Left ventricle myocardium inferior (tissue), 1 donor: ENCODE measurements around the gene WBP2NL. TPM values are rescaled to one million over a fixed set of nuclear protein-coding genes. Genes with fewer than 3 reads are reported as not detected.

Source experiments
- DNase-seq: peaks from one replicate; pipeline ENCODE4 v3.0.0-alpha.2; 2020
- H3K27ac ChIP-seq: fragments of 200-600 bp; replicated peaks from 2 replicates; pipeline ENCODE4 v1.8.0; 2021
- H3K27me3 ChIP-seq: fragments of 200-600 bp; 2 replicates; pipeline ENCODE4 v1.8.0; 2021; ENCODE audit warnings: low read depth
- H3K36me3 ChIP-seq: fragments of 200-600 bp; 2 replicates; pipeline ENCODE4 v1.8.0; 2021
- H3K4me1 ChIP-seq: fragments of 200-600 bp; 2 replicates; pipeline ENCODE4 v1.8.0; 2021
- H3K4me3 ChIP-seq: fragments of 200-600 bp; 2 replicates; pipeline ENCODE4 v1.8.0; 2021; ENCODE audit warnings: mild to moderate bottlenecking, moderate library complexity
- H3K9me3 ChIP-seq: fragments of 200-600 bp; replicated peaks from 2 replicates; pipeline ENCODE4 v1.8.0; 2021
- intact Hi-C: fragments of 100-400 bp; cut with micrococcal nuclease; formaldehyde crosslinking; loops from one replicate; pipeline ENCODE4 v1.11.0; 2022
- total RNA-seq: library from RNA; stranded (reverse); fragmentation: NEBNext Ultra II Directional; extraction: Animal tissue kit (Norgen Biotek cat#: 25700); gene quantifications from one replicate; pipeline ENCODE4 v1.2.1, GENCODE V29; 2021
- TF ChIP-seq, protein P1 (sequence below): fragments of 200-600 bp; IDR thresholded peaks from 2 replicates; pipeline ENCODE4 v1.8.0; 2021; ENCODE audit warnings: antibody characterized with exemption, mild to moderate bottlenecking, borderline replicate concordance
- donor health status: DM: no; HTN: yes; CAD: no; lungs with severe emphysema.

WBP2NL gene
- total RNA-seq, 1 donor from 2014 or later: 0.22 TPM

DNA sequence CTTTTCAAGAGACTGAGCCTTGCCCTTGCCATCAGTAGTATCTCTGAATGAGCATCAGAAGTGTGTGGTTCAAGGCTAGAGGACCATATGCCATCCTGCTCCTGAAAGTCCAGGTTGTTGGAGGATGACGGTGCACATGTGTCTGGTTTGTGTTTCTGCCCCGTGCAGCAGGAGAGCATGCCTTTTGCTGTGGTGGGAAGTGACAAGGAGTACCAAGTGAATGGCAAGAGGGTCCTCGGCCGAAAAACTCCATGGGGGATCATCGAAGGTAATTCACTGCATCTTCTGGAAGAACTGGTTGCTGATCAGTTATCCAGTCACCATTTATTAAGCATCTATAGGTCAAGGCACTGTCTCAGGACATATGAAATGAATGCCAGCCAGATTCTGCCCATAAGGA, 6.1 kb upstream of the WBP2NL start:
- Histone ChIP-seq H3K27me3 (peaks cover 32% of the 10 kb centered on the region), H3K9me3 (no peaks in the 10 kb centered on the region), H3K4me3 (no peak overlapping the region), H3K36me3 (no peaks in the 10 kb centered on the region), H3K4me1 (no peaks in the 10 kb centered on the region), H3K27ac (no peak overlapping the region)
- intact Hi-C loops: no loop called here
- TF ChIP-seq, protein P1, sequence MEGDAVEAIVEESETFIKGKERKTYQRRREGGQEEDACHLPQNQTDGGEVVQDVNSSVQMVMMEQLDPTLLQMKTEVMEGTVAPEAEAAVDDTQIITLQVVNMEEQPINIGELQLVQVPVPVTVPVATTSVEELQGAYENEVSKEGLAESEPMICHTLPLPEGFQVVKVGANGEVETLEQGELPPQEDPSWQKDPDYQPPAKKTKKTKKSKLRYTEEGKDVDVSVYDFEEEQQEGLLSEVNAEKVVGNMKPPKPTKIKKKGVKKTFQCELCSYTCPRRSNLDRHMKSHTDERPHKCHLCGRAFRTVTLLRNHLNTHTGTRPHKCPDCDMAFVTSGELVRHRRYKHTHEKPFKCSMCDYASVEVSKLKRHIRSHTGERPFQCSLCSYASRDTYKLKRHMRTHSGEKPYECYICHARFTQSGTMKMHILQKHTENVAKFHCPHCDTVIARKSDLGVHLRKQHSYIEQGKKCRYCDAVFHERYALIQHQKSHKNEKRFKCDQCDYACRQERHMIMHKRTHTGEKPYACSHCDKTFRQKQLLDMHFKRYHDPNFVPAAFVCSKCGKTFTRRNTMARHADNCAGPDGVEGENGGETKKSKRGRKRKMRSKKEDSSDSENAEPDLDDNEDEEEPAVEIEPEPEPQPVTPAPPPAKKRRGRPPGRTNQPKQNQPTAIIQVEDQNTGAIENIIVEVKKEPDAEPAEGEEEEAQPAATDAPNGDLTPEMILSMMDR: no peak
- DNase-seq: no peak

DNA sequence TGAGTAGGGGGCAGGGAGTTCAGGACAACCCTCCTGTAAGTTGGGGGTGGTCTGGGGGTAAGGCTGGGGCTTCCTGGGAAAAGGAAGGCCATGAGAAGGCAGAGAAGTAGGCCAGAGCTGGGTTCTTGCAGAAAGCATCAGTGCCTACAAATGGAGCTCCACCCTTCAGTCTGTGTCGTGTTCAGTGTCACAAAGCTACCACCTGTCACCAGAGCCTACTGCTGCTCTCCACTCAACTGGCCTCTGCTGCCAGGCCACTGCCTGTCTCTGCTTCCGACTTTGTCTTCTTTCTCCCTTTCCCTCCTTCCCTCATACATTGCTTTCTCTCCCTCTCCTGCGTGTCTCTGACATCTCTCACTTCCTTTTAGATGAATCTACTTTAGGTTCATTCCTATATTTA, 3.4 kb upstream of the WBP2NL start:
- no peak for DNase-seq
- H3K27me3 ChIP-seq: peaks cover 32% of the 10 kb centered on the region
- no peak overlapping the region for H3K27ac ChIP-seq
- H3K4me3 ChIP-seq: no peak overlapping the region
- H3K4me1 ChIP-seq: peaks cover 9% of the 10 kb centered on the region
- H3K9me3 ChIP-seq: no peaks in the 10 kb centered on the region
- TF ChIP-seq, protein P1: no peak
- H3K36me3 ChIP-seq: no peaks in the 10 kb centered on the region
- intact Hi-C loops: no loop called here

- no peaks in the 10 kb centered on the region for H3K9me3 ChIP-seq
- peaks cover 26% of the 10 kb centered on the region for H3K27me3 ChIP-seq
- H3K4me1 ChIP-seq: peaks cover 9% of the 10 kb centered on the region
- H3K27ac ChIP-seq: no peak overlapping the region
- no peaks in the 10 kb centered on the region for H3K36me3 ChIP-seq
- TF ChIP-seq, protein P1: no peak
- intact Hi-C loops: no loop called here
- no peak overlapping the region for H3K4me3 ChIP-seq
- no peak for DNase-seq
These were observed 1.8 kb upstream of the WBP2NL start for GRCh38 chr22:41996826-41997225.

DNA sequence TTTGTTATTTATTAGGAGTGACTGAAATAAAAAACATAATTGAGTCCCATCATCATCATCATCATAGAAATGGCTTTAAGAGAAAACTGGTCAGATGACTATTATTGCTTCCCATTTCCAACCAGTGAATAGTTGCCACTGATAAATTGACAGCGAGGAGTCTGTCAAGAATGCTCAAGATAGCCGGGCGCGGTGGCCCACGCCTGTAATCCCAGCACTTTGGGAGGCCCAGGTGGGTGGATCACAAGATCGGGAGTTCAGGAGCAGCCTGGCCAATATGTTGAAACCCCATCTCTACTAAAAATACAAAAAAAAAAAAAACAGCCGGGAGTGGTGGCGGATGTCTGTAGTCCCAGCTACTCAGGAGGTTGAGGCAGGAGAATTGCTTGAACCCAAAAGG, 1.9 kb downstream of the WBP2NL start:
- Histone ChIP-seq H3K27ac (no peak overlapping the region), H3K4me3 (no peak overlapping the region), H3K27me3 (peaks cover 26% of the 10 kb centered on the region), H3K9me3 (peaks cover 6% of the 10 kb centered on the region), H3K36me3 (no peaks in the 10 kb centered on the region), H3K4me1 (peaks cover 9% of the 10 kb centered on the region)
- intact Hi-C loops: no loop called here
- DNase-seq: no peak
- TF ChIP-seq, protein P1: no peak

DNA sequence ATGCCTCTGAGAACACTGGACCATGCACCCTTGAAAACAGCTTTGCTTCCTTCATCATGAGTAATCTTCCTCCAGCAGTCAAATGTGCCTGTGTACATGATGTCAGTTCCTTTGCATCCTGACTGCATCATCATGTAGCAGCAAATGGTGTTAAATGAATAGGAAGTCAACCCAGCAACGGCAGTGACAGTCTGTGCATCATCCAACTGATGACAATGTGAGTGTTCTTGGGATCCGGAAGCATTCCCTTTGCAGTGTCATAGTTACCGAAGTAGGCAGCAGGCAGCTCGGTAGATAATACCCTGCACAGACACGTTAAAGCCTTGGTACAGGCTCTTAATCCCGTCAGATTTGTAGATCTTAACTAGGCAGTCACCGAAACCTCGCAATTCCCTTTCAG, 2.5 kb downstream of the WBP2NL start:
- Histone ChIP-seq H3K9me3 (peaks cover 11% of the 10 kb centered on the region), H3K27me3 (peaks cover 26% of the 10 kb centered on the region), H3K27ac (no peak overlapping the region), H3K4me1 (peaks cover 9% of the 10 kb centered on the region), H3K36me3 (no peaks in the 10 kb centered on the region), H3K4me3 (no peak overlapping the region)
- DNase-seq: no peak
- intact Hi-C loops: no loop called here
- TF ChIP-seq, protein P1: no peak

GRCh38 chr22:42001706-42002105, 3.1 kb downstream of the WBP2NL start:
- H3K4me3 ChIP-seq: no peak overlapping the region
- H3K36me3 ChIP-seq: no peaks in the 10 kb centered on the region
- peaks cover 14% of the 10 kb centered on the region for H3K9me3 ChIP-seq
- intact Hi-C loops: no loop called here
- TF ChIP-seq, protein P1: no peak
- no peak overlapping the region for H3K27ac ChIP-seq
- H3K4me1 ChIP-seq: peaks cover 9% of the 10 kb centered on the region
- DNase-seq: no peak
- H3K27me3 ChIP-seq: peaks cover 24% of the 10 kb centered on the region
